ENCODE measurements around the gene MCCC2. TPM values are rescaled to one million over a fixed set of nuclear protein-coding genes. Genes with fewer than 3 reads are reported as not detected.
"Not testable (repeated sequence)": the region's sequence is repeated elsewhere in the genome, so short reads cannot be mapped to it uniquely, and the experiment has no call there.

The MCCC2 gene
- total RNA-seq, 1 experiment from 2014 or later = 32.2 TPM

- Histone ChIP-seq H3K9me3 (ENCODE audit: low read length) (no peaks in the 10 kb centered on the region), H3K27ac (ENCODE audit: low read length) (peak overlapping the region; percentile 90), H2AFZ (ENCODE audit: low read length) (no peak overlapping the region), H3K27me3 (ENCODE audit: low read length) (no peaks in the 10 kb centered on the region), H3K9ac (ENCODE audit: low read length) (peak overlapping the region; percentile 31; the same call in 1 of the 2 replicates), H3K36me3 (ENCODE audit: low read depth, low read length) (peaks cover 5% of the 10 kb centered on the region), H3K4me2 (ENCODE audit: low read length) (peak overlapping the region; percentile 75), H3K9me2 (replicated peaks; ENCODE audit: low read length) (no peaks in the 10 kb centered on the region), H4K20me1 (ENCODE audit: low read length) (0 out of 2 replicates have a peak, but pooled peaks cover 6% of the 10 kb centered on the region), H3K79me2 (ENCODE audit: low read length) (0 out of 2 replicates have a peak, but pooled peaks cover 5% of the 10 kb centered on the region), H3K4me3 (ENCODE audit: low read length) (peak overlapping the region; percentile 39; the same call in 1 of the 2 replicates), H3F3A (ENCODE audit: low read length, unreplicated experiment) (peaks cover 9% of the 10 kb centered on the region), H3K4me1 (ENCODE audit: insufficient read depth, low read length) (peaks cover 27% of the 10 kb centered on the region)
- DNase-seq = peak; percentile 95
- ChIA-PET POLR2A (ENCODE audit: unreplicated experiment) (interaction anchor here (0.6 kb wide), 1 partner anchor 118 kb away, joined by 3 read pairs; no protein-coding TSS in a partner anchor), CTCF (interaction anchor here (0.5 to 1.4 kb wide), 3 partner anchors 14 to 132 kb away, joined by 4 to 13 read pairs (median 4); partner anchors contain the start of gene MCCC2)
- peak; percentile 96 for ATAC-seq
- intact Hi-C loops (cut with micrococcal nuclease) = loop anchor here (1.0 to 2.0 kb wide), 3 partner anchors 15 to 145 kb away; partner anchors contain the start of gene MCCC2
- TF ChIP-seq CTCF (conservative IDR thresholded peaks at IDR 0.05; ENCODE audit: low read depth, low read length) (peak; percentile 73), EZH2 (IDR thresholded peaks at IDR 0.05; ENCODE audit: low read length, unreplicated experiment) (no peak)
- no TSS peak for BruUV-seq (replicated peaks)
Observed at GRCh38 chr5:71601222-71602026, 14.3 kb downstream of the MCCC2 start.

- H3K36me3 ChIP-seq (ENCODE audit: low read depth, low read length); DNase-seq; H3K9me3 ChIP-seq (ENCODE audit: low read length); H4K20me1 ChIP-seq (ENCODE audit: low read length); intact Hi-C loops (cut with micrococcal nuclease); POLR2A ChIA-PET (ENCODE audit: unreplicated experiment); H3K9me2 ChIP-seq (replicated peaks; ENCODE audit: low read length); H3K79me2 ChIP-seq (ENCODE audit: low read length); H3K4me2 ChIP-seq (ENCODE audit: low read length); H3K9ac ChIP-seq (ENCODE audit: low read length); CTCF ChIA-PET; H3K27ac ChIP-seq (ENCODE audit: low read length); H2AFZ ChIP-seq (ENCODE audit: low read length); H3K4me1 ChIP-seq (ENCODE audit: insufficient read depth, low read length); H3K4me3 ChIP-seq (ENCODE audit: low read length); BruUV-seq (replicated peaks); H3K27me3 ChIP-seq (ENCODE audit: low read length); ATAC-seq; H3F3A ChIP-seq (ENCODE audit: low read length, unreplicated experiment): not testable (repeated sequence)
Observed at GRCh38 chr5:71609916-71610315, 22.8 kb downstream of the MCCC2 start.

GRCh38 chr5:71615809-71616208 lies 28.7 kb downstream of the MCCC2 start:
- H4K20me1 ChIP-seq (ENCODE audit: low read length) = no peaks in the 10 kb centered on the region
- no peak overlapping the region for H3K9ac ChIP-seq (ENCODE audit: low read length)
- no peak overlapping the region for H2AFZ ChIP-seq (ENCODE audit: low read length)
- H3K9me2 ChIP-seq (replicated peaks; ENCODE audit: low read length) = no peaks in the 10 kb centered on the region
- no peaks in the 10 kb centered on the region for H3K4me1 ChIP-seq (ENCODE audit: insufficient read depth, low read length)
- no TSS peak for BruUV-seq (replicated peaks)
- no peak overlapping the region for H3K27ac ChIP-seq (ENCODE audit: low read length)
- no peak for TF ChIP-seq CTCF (conservative IDR thresholded peaks at IDR 0.05; ENCODE audit: low read depth, low read length)
- CTCF ChIA-PET = no interaction called here
- DNase-seq (no peak), ATAC-seq (no peak)
- no peak overlapping the region for H3K4me3 ChIP-seq (ENCODE audit: low read length)
- no peak overlapping the region for H3K4me2 ChIP-seq (ENCODE audit: low read length)
- POLR2A ChIA-PET (ENCODE audit: unreplicated experiment) = no interaction called here
- no peaks in the 10 kb centered on the region for H3K9me3 ChIP-seq (ENCODE audit: low read length)
- intact Hi-C loops (cut with micrococcal nuclease) = no loop called here
- H3K27me3 ChIP-seq (ENCODE audit: low read length) = no peaks in the 10 kb centered on the region
- H3F3A ChIP-seq (ENCODE audit: low read length, unreplicated experiment) = no peaks in the 10 kb centered on the region
- no peaks in the 10 kb centered on the region for H3K79me2 ChIP-seq (ENCODE audit: low read length)
- no peaks in the 10 kb centered on the region for H3K36me3 ChIP-seq (ENCODE audit: low read depth, low read length)
